ENCODE results near the gene GULP1.
"Not testable (repeated sequence)": the region's sequence is repeated elsewhere in the genome, so short reads cannot be mapped to it uniquely, and the experiment has no call there.

GULP1 gene

GRCh38 chr2:188459061-188459460 lies 167.4 kb downstream of the GULP1 start:
- no peak for DNase-seq (ENCODE audit: extremely low read depth in 1 of 2, low read depth in 1 of 2)

GRCh38 chr2:188466078-188466477 lies 174.4 kb downstream of the GULP1 start:
- not testable (repeated sequence) for DNase-seq (ENCODE audit: extremely low read depth in 1 of 2, low read depth in 1 of 2)

- DNase-seq (ENCODE audit: extremely low read depth in 1 of 2, low read depth in 1 of 2), result no peak
These were observed 175.1 kb downstream of the GULP1 start for GRCh38 chr2:188466761-188467160.

- DNase-seq (ENCODE audit: extremely low read depth in 1 of 2, low read depth in 1 of 2), result no peak
These were observed 179.5 kb downstream of the GULP1 start for GRCh38 chr2:188471166-188471565.

- no peak for DNase-seq (ENCODE audit: extremely low read depth in 1 of 2, low read depth in 1 of 2)
These were observed 181.6 kb downstream of the GULP1 start for GRCh38 chr2:188473306-188473705.

GRCh38 chr2:188474316-188474715 lies 182.6 kb downstream of the GULP1 start:
- no peak for DNase-seq (ENCODE audit: extremely low read depth in 1 of 2, low read depth in 1 of 2)

GRCh38 chr2:188475945-188476344 lies 184.3 kb downstream of the GULP1 start:
- no peak for DNase-seq (ENCODE audit: extremely low read depth in 1 of 2, low read depth in 1 of 2)

- no peak for DNase-seq (ENCODE audit: extremely low read depth in 1 of 2, low read depth in 1 of 2)
These were observed 186.0 kb downstream of the GULP1 start for GRCh38 chr2:188477564-188478103.

- no peak for DNase-seq (ENCODE audit: extremely low read depth in 1 of 2, low read depth in 1 of 2)
These were observed 187.1 kb downstream of the GULP1 start for GRCh38 chr2:188478724-188479123.

- no peak for DNase-seq (ENCODE audit: extremely low read depth in 1 of 2, low read depth in 1 of 2)
These were observed 189.8 kb downstream of the GULP1 start for GRCh38 chr2:188481474-188481873.

- DNase-seq (ENCODE audit: extremely low read depth in 1 of 2, low read depth in 1 of 2), result no peak
These were observed 193.8 kb downstream of the GULP1 start for GRCh38 chr2:188485496-188485895.

GRCh38 chr2:188492751-188493150 lies 201.1 kb downstream of the GULP1 start:
- DNase-seq (ENCODE audit: extremely low read depth in 1 of 2, low read depth in 1 of 2), result no peak

- DNase-seq (ENCODE audit: extremely low read depth in 1 of 2, low read depth in 1 of 2), result no peak
These were observed 203.2 kb downstream of the GULP1 start for GRCh38 chr2:188494906-188495305.

- DNase-seq (ENCODE audit: extremely low read depth in 1 of 2, low read depth in 1 of 2), result no peak
These were observed 204.3 kb downstream of the GULP1 start for GRCh38 chr2:188495969-188496431.

- DNase-seq (ENCODE audit: extremely low read depth in 1 of 2, low read depth in 1 of 2), result no peak
These were observed 206.1 kb downstream of the GULP1 start for GRCh38 chr2:188497726-188498125.

GRCh38 chr2:188503975-188504374 lies 212.3 kb downstream of the GULP1 start:
- DNase-seq (ENCODE audit: extremely low read depth in 1 of 2, low read depth in 1 of 2), result no peak

- no peak for DNase-seq (ENCODE audit: extremely low read depth in 1 of 2, low read depth in 1 of 2)
These were observed 215.2 kb downstream of the GULP1 start for GRCh38 chr2:188506843-188507242.

GRCh38 chr2:188511346-188511745 lies 219.7 kb downstream of the GULP1 start:
- DNase-seq (ENCODE audit: extremely low read depth in 1 of 2, low read depth in 1 of 2), result no peak

- DNase-seq (ENCODE audit: extremely low read depth in 1 of 2, low read depth in 1 of 2), result no peak
These were observed 220.8 kb downstream of the GULP1 start for GRCh38 chr2:188512456-188512855.

GRCh38 chr2:188515918-188516317 lies 224.2 kb downstream of the GULP1 start:
- DNase-seq (ENCODE audit: extremely low read depth in 1 of 2, low read depth in 1 of 2), result no peak

GRCh38 chr2:188517549-188518215 lies 226.0 kb downstream of the GULP1 start:
- DNase-seq (ENCODE audit: extremely low read depth in 1 of 2, low read depth in 1 of 2), result no peak

GRCh38 chr2:188518381-188518780 lies 226.7 kb downstream of the GULP1 start:
- no peak for DNase-seq (ENCODE audit: extremely low read depth in 1 of 2, low read depth in 1 of 2)

GRCh38 chr2:188519136-188519535 lies 227.5 kb downstream of the GULP1 start:
- DNase-seq (ENCODE audit: extremely low read depth in 1 of 2, low read depth in 1 of 2), result no peak

All from stimulated activated CD8-positive, alpha-beta memory T cell treated with anti-CD3 and anti-CD28 coated beads, Interleukin-7, amount 100 ng/mL, for 48 hours (primary cell).